ENCODE data around the gene HHATL.

The HHATL gene

GRCh38 chr3:42652251-42652610 lies 50.4 kb downstream of the HHATL start:
- FAIRE-seq: no peak

DNA sequence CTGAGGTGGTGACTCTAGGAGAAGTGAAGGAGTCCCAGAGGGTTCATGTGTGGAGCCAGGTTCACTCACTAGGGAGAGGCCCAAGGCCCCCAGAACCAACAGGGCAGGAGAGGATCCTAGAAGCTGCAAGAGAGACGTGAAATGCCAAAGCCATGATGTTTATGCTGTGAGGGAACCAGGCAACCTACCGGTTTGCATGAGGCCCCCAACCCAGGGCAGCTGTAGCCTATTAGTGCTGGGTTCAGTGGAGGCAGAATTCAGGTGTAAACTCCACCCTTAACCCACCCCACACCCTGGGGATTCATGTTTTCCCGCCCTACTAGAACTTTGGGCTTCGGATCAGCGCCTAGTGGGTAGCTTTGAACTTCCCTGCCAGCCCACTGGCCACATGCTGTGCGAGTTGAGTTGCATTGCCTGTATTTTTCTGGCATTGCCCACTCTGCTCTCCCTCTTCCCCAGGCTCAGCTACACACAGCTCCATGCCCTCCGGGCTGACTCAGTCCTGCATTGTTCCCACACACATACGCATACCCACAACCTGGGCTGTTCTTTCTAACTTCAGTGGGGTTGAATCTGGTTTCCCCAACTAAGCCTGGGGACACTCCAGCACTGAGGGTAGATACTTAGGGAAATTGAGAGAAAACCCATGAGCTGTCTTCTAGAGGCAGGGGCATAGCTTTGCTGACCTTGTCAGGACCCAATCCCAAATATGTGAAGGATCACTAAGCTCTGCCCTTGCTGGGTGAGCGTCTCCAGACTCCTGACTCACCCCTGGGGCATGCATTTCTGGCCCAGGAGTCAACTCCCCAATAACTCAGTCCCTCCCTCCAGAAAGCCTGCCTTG lies 51.1 kb downstream of the HHATL start:
- FAIRE-seq: no peak

DNA sequence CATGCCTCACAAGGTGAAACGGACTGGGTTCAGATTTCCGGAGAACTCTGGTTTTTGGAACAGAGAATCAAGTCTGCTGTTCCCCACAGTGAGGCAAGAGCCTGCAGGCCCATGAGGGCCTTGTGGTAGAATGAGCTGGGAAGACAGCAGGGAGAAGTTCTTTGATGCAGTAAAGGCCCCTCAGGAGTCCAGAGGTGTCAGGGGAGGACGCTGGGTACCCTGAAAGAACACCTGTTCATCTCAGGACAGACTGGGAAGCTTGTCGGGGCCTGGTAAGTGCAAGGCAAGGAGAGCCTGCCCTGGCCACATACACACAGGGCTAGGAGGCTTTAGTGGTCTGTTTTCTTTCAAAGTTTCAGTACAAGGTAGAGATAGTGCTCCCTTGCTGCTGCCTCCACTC lies 52.8 kb downstream of the HHATL start:
- FAIRE-seq: no peak

DNA sequence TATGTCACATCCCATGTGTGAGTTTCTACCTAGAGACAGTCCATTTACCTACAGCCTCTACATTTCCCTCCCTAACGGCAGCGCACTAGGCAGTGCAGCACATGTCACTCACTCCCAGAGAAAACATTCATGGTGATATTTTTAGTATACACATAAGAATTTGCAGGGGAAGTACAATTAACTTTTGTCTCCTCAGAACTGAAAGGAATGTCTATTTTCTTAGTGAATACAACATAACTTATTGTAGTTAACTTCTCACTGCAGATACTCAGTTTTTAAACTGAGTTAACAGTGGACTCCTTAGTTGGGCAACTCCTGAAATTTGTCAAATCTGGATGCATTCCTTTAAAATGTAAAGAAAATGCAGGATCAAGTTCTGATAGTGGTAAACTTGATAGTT lies 53.6 kb downstream of the HHATL start:
- no peak for FAIRE-seq

GRCh38 chr3:42647821-42648459 lies 54.7 kb downstream of the HHATL start:
- FAIRE-seq: no peak
